HL-60 (cell line): ENCODE results near the gene IL17B.

Source experiments
- CTCF ChIP-seq: IDR thresholded peaks from one replicate; pipeline ENCODE4 v1.5.1; 2011; ENCODE audit warnings: low read length, control low read depth, inconsistent platforms; ENCODE audit not compliant: insufficient read depth
- POLR2AphosphoS5 ChIP-seq: IDR thresholded peaks from 2 replicates; pipeline ENCODE4 v1.6.1; 2012; ENCODE audit warnings: low read depth

GRCh38 chr5:149358868-149359495 is 20.1 kb downstream of the IL17B start:
- TF ChIP-seq CTCF, result no peak
- no peak for TF ChIP-seq POLR2AphosphoS5
